ENCODE results near the gene LINGO1.

- TF ChIP-seq CTCF (IDR thresholded peaks at IDR 0.05): no peak
- TF ChIP-seq POLR2A (IDR thresholded peaks at IDR 0.05): no peak
Observed at GRCh38 chr15:77636209-77636608, 3.5 kb upstream of the LINGO1 start.
